Ovary (tissue), 9 donors: ENCODE data around the gene NRIP1. TPM values are rescaled to one million over a fixed set of nuclear protein-coding genes. Genes with fewer than 3 reads are reported as not detected.

Source experiments
- DNase-seq, 5 donors: peaks; one replicate each; pipeline ENCODE4 v3.0.0-alpha.2; 2019 to 2020
- H3K27ac ChIP-seq, 2 donors: fragments of 200-600 bp; one replicate each; pipeline versions ENCODE4 v1.5.1 to v1.8.0; 2019 to 2022
- H3K27me3 ChIP-seq: fragments of 200-600 bp; one replicate; pipeline ENCODE4 v1.8.0; 2022
- H3K36me3 ChIP-seq: fragments of 200-600 bp; sonication (generic); one replicate; pipeline ENCODE4 v1.5.1; 2019
- H3K4me1 ChIP-seq: one replicate; pipeline ENCODE4 v1.8.1; 2013; ENCODE audit warnings: mild to moderate bottlenecking, moderate library complexity; ENCODE audit not compliant: insufficient read depth
- H3K4me3 ChIP-seq: fragments of 200-600 bp; sonication (generic); one replicate; pipeline ENCODE4 v1.5.1; 2017
- H3K9me3 ChIP-seq, 2 donors: fragments of 200-600 bp in 1 of 2; sonication (generic) in 1 of 2; one replicate each; pipeline versions ENCODE4 v1.5.1 to v1.8.1; 2013 to 2019; ENCODE audit warnings: mild to moderate bottlenecking in 1 of 2, moderate library complexity in 1 of 2
- EP300 ChIP-seq: sonication (generic); formaldehyde crosslinking; IDR thresholded peaks from one replicate; pipeline ENCODE4 v1.6.1; 2017; ENCODE audit warnings: antibody characterized with exemption
- POLR2A ChIP-seq: fragments of 450-650 bp; IDR thresholded peaks from one replicate; pipeline ENCODE4 v1.6.1; 2017; ENCODE audit warnings: antibody characterized with exemption, mild to moderate bottlenecking, moderate library complexity
- WGBS, 3 donors: extraction: QIAGEN DNeasy Blood & Tissue Kit in 1 of 3; methylation state at CpG; one replicate each; pipeline versions ENCODE4 v1.1.5 to v1.1.7; 2013 to 2017; 5-methylcytosine and 5-hydroxymethylcytosine counted together
- intact Hi-C, 4 donors: fragments of 100-400 bp; cut with DNase I; formaldehyde crosslinking; loops; one replicate each; pipeline versions ENCODE4 v1.11.0 to v1.15.1; 2022 to 2023
- polyA plus RNA-seq, 2 donors: library from polyadenylated mRNA; stranded (reverse); fragments of 200-250 nt in 1 of 2; fragments of 350-450 nt in 1 of 2; fragmentation: Illumina TruSeq in 1 of 2; extraction: RNeasy Lipid Tissue Mini Kit (QIAGEN cat#74804) in 1 of 2; gene quantifications; one replicate each; pipeline ENCODE4 v1.2.3, GENCODE V29; 2013 to 2014
- total RNA-seq, 7 donors: library from RNA; depleted of rRNA in 2 of 7; stranded (reverse); fragments of >200 nt in 2 of 7; fragmentation: NEBNext Ultra II Directional in 3 of 7; extraction: Animal tissue kit (Norgen Biotek cat#: 25700) in 3 of 7; gene quantifications; one replicate each; pipeline versions ENCODE4 v1.1.0 to v1.2.4, GENCODE V29; 2016 to 2023
- TF ChIP-seq, protein P1 (sequence below), 3 donors: fragments of 450-650 bp in 2 of 3; fragments of 200-600 bp in 1 of 3; IDR thresholded peaks; one replicate each; pipeline versions ENCODE4 v1.5.1 to v1.8.0; 2016 to 2022; ENCODE audit warnings: antibody characterized with exemption in 3 of 3, mild to moderate bottlenecking in 1 of 3
- donor health status: DM: no; HTN: no; CAD: no; lungs with moderate emphysema.
- donor health status: DM: no; HTN: no; CAD: no.
- donor health status: Bipolar disorder and iron deficiency.
- donor health status: DM: yes; HTN: yes; CAD: no.
- donor health status: DM: no; HTN: no; CAD: no.
- donor health status: DM: yes; HTN: yes; CAD: no.

Gene NRIP1
- total and polyA plus RNA-seq, 9 donors = 9.4 to 56.6 (median 39.9) TPM

DNA sequence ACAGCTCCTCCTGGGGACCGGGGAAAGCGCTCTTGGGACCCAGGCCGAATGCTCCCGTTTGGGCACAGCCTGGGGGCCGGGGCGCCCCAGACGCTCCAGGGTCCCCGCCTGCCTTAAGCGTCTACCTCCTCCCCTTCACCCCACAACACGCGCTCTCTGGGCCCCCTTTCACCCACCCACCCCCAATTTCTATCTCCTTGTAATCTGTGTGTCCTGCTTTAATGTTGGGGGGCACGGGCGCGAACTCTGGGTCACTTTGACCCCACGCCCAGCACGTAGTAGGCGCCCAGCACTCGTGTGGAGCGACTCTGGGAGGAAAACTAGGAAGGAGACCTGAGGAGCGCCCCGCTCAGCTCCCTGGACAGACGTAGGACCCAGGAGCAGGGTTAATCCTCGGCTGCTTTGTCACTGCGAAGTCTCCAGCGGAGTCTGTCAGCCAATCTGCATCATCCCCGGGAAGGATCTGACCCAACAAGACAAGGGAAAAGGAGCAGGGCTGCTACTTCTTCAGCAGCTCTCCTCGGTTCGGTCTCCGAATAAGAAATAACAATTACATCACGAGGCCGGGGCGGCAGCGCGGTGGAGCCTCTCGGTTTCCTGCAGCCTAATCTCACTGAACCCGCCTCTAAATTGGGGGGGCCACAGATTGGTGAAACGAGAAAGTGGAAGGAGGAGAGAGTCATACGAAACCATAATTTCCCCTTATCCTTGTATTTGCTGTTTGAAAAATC lies 757 bp upstream of the NRIP1 start:
- H3K9me3 ChIP-seq = no peaks in the 10 kb centered on the region
- no peaks in the 10 kb centered on the region for H3K27me3 ChIP-seq
- WGBS, 3 donors = 0 to 1% (median 1%) methylated on average over 38 of the region's 38 CpGs
- TF ChIP-seq, protein P1, sequence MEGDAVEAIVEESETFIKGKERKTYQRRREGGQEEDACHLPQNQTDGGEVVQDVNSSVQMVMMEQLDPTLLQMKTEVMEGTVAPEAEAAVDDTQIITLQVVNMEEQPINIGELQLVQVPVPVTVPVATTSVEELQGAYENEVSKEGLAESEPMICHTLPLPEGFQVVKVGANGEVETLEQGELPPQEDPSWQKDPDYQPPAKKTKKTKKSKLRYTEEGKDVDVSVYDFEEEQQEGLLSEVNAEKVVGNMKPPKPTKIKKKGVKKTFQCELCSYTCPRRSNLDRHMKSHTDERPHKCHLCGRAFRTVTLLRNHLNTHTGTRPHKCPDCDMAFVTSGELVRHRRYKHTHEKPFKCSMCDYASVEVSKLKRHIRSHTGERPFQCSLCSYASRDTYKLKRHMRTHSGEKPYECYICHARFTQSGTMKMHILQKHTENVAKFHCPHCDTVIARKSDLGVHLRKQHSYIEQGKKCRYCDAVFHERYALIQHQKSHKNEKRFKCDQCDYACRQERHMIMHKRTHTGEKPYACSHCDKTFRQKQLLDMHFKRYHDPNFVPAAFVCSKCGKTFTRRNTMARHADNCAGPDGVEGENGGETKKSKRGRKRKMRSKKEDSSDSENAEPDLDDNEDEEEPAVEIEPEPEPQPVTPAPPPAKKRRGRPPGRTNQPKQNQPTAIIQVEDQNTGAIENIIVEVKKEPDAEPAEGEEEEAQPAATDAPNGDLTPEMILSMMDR (IDR thresholded peaks at IDR 0.05) = no peak
- TF ChIP-seq POLR2A (peak; percentile 77), EP300 (no peak)
- peak; percentile 83 to 86 (median 84) for DNase-seq
- intact Hi-C loops = loop anchor here in 2 of 4 donors (10.0 kb wide), 1 partner anchor 201 kb away; no protein-coding TSS in a partner anchor
- no peaks in the 10 kb centered on the region for H3K4me1 ChIP-seq
- H3K27ac ChIP-seq = peak overlapping the region; percentile 77 to 99
- peak overlapping the region; percentile 84 for H3K4me3 ChIP-seq
- H3K36me3 ChIP-seq = no peaks in the 10 kb centered on the region

DNA sequence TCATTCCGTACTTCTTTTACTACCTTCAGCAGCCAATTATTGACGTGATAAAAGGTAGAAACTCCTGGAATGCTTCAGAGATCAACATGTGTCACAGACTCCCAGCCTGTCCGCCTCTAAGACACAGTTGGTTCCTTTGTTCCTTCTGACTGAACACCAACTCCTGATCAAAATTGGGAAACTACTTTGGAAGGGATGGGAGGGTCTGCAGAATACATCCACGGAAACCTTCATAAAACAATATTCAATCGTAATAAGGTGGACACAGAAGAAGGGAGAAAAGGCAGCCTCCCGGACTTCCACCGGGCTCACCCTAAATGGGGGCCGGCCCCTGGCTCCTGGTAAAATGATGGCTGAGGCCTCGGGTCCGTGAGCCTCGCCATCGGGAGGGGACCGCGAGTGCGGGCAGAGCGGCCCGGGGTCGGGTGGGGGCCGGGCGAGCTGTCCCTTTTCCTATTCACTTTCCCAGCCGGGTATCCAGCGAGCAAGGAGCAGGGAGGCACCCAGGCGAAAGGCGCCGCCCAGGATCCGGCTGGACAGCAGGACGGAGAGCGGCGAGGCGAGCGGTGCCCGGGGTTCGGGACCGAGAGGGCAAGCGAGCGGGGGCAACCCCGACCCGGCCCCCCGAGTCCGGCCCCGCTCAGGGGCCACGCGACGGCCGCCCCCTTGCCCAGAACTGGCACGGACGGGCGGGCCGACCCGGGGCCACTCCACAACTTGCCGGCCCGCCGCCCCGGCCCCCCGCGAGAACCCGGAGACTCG lies 805 bp downstream of the NRIP1 start:
- Histone ChIP-seq H3K4me3 (peak overlapping the region; percentile 84), H3K4me1 (no peaks in the 10 kb centered on the region), H3K9me3 (no peaks in the 10 kb centered on the region), H3K36me3 (no peaks in the 10 kb centered on the region), H3K27me3 (no peaks in the 10 kb centered on the region), H3K27ac (peak overlapping the region; percentile 77 to 99)
- TF ChIP-seq, protein P1 (IDR thresholded peaks at IDR 0.05) = no peak
- TF ChIP-seq POLR2A (no peak), EP300 (no peak)
- intact Hi-C loops = loop anchor here in 2 of 4 donors (10.0 kb wide), 1 partner anchor 199 kb away; no protein-coding TSS in a partner anchor
- WGBS, 3 donors = 0 to 2% (median 1%) methylated on average over 19 to 58 of the region's 58 CpGs
- DNase-seq = peak in 3 of 5 donors; percentile 44 to 73 (median 59)

DNA sequence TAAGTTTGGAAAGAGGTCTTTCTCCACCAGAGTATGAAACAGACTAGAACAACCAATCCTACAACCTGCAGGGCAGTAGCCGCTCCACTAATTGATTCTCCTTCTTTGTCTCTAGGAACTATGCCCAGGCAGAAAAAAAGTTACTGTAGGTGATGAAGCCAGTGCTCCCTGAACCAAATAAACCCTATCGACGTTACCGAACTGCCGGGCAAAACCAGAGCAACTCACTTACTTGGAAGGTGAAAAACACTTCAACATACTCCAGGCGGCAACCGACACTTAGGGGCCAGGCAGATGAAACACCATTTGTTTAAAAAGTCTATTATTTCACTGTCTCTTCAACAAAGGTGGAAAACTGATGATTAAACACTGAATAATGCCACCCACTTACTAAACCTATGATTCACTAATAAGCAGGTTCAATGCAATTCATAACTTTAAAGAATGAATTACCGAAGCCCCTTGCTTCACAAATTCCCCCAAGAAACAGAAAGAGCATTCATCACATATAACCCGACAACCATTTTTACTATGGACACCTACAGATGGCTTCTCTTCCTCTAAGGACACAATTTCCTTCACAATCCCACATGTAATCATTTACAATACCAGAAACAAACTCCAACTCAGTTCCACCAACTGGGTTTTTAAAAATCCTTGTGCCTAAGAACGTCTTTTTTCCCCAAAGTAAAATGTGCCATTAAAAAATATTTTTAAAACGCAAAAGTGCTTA lies 1.6 kb downstream of the NRIP1 start:
- H3K9me3 ChIP-seq = no peaks in the 10 kb centered on the region
- peak overlapping the region; percentile 84 for H3K4me3 ChIP-seq
- H3K27ac ChIP-seq = no peak overlapping the region
- intact Hi-C loops = loop anchor here in 2 of 4 donors (10.0 kb wide), 1 partner anchor 198 kb away; no protein-coding TSS in a partner anchor
- peak in 1 of 5 donors; percentile 15 for DNase-seq
- no peaks in the 10 kb centered on the region for H3K4me1 ChIP-seq
- TF ChIP-seq EP300 = no peak
- TF ChIP-seq, protein P1 (IDR thresholded peaks at IDR 0.05) = no peak
- no peak for TF ChIP-seq POLR2A
- H3K36me3 ChIP-seq = no peaks in the 10 kb centered on the region
- WGBS, 3 donors = 4 to 12% (median 4%) methylated on average over 11 of the region's 11 CpGs
- no peaks in the 10 kb centered on the region for H3K27me3 ChIP-seq

- Histone ChIP-seq H3K4me1 (no peaks in the 10 kb centered on the region), H3K36me3 (no peaks in the 10 kb centered on the region), H3K9me3 (no peaks in the 10 kb centered on the region), H3K27ac (no peak overlapping the region), H3K4me3 (peak overlapping the region; percentile 84), H3K27me3 (no peaks in the 10 kb centered on the region)
- DNase-seq = no peak
- TF ChIP-seq, protein P1 (IDR thresholded peaks at IDR 0.05) = no peak
- no peak for TF ChIP-seq POLR2A
- TF ChIP-seq EP300 = no peak
- 18 to 24% (median 18%) methylated on average over 2 of the region's 2 CpGs for WGBS, 3 donors
- intact Hi-C loops = loop anchor here in 2 of 4 donors (10.0 kb wide), 1 partner anchor 198 kb away; no protein-coding TSS in a partner anchor
These were observed 2.2 kb downstream of the NRIP1 start for GRCh38 chr21:15062606-15062965.
